ENCODE data around the gene KCNK7.
"Not testable (repeated sequence)": the region's sequence is repeated elsewhere in the genome, so short reads cannot be mapped to it uniquely, and the experiment has no call there.

Gene KCNK7

DNA sequence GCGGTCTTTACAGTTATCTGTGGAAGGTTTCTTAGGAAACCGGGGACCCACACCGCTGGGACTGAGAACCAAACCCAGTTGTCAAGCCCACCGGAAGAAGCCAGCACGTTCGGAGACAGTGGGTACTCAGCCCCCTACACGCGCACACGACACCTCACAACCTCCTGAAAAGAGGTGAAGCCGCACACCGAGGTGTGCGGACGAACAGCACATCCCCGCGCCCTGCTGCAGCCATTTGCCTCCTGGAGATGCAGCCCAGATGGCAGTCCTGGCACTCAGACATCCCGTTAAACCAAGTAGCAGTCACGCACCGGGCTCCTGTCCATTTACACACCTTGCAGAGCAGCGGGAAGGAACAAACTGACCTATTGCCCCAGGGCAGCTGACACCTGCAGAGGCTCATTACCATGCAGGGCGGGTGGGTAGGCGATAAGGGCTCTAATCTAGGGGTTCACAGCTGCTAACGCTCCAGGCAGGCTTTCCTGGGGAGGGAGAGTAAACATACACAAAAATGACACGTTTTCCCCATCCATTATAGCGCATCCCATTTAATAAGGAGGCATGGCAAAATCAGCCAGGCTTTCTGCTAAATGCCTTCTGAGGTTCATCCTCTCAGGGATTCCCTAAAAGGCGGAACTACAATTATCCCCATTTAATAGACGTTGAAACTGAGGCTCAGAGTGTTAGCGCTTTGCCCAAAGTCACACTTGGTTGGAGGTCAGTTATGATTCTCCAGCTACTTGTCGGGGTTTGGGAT is 20.6 kb downstream of the KCNK7 start:
- peaks cover 12% of the 10 kb centered on the region for H3K36me3 ChIP-seq (ENCODE audit: insufficient read depth, low read length)
- H3K4me1 ChIP-seq (ENCODE audit: insufficient read depth, low read length), result peaks cover 52% of the 10 kb centered on the region
- no peaks in the 10 kb centered on the region for H3K27me3 ChIP-seq (ENCODE audit: insufficient read depth, low read length)
- H3K9me3 ChIP-seq (ENCODE audit: low read length), result no peaks in the 10 kb centered on the region
- H3K4me3 ChIP-seq (ENCODE audit: low read length), result no peak overlapping the region
- no peak overlapping the region for H2AFZ ChIP-seq (ENCODE audit: low read depth, low read length)

DNA sequence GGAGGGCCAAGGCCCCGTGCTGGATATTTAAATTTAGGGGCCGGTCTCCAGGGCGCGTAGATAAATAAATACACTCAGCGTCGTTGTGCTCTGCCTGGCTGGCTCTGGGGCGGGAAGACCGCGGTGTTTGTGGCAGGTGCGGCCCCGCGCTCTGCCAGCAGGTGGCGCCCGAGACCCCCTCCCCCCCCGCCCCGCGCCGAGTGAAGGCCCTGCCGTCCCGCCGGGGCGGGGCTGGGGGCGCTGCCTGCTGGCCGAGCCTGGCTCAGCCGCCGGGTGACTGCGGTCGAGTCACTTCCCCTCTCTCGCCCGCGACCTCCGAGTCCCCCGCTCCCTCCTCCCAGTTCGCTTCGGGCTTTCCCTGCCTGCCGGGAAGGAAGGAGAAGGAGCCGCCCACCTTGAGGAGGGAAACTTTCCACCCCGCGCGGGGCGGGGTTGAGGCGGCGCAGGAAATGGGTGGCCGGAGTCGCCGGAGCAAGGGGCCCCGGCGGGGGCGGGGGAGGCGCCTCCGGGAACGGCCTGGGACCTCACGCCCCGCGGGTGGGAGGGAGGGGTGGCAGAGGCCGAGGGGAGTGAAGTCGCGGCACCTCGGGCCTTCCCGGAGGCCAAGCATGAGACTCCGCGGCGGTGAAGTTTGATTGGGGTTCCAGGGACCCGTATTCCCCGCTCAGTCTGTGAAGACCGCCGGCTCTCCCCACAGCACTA is 21.3 kb downstream of the KCNK7 start:
- H3K36me3 ChIP-seq (ENCODE audit: insufficient read depth, low read length), result peaks cover 12% of the 10 kb centered on the region
- no peak overlapping the region for H2AFZ ChIP-seq (ENCODE audit: low read depth, low read length)
- no peaks in the 10 kb centered on the region for H3K27me3 ChIP-seq (ENCODE audit: insufficient read depth, low read length)
- peak overlapping the region; percentile 73 for H3K4me3 ChIP-seq (ENCODE audit: low read length)
- no peaks in the 10 kb centered on the region for H3K9me3 ChIP-seq (ENCODE audit: low read length)
- peaks cover 56% of the 10 kb centered on the region for H3K4me1 ChIP-seq (ENCODE audit: insufficient read depth, low read length)

DNA sequence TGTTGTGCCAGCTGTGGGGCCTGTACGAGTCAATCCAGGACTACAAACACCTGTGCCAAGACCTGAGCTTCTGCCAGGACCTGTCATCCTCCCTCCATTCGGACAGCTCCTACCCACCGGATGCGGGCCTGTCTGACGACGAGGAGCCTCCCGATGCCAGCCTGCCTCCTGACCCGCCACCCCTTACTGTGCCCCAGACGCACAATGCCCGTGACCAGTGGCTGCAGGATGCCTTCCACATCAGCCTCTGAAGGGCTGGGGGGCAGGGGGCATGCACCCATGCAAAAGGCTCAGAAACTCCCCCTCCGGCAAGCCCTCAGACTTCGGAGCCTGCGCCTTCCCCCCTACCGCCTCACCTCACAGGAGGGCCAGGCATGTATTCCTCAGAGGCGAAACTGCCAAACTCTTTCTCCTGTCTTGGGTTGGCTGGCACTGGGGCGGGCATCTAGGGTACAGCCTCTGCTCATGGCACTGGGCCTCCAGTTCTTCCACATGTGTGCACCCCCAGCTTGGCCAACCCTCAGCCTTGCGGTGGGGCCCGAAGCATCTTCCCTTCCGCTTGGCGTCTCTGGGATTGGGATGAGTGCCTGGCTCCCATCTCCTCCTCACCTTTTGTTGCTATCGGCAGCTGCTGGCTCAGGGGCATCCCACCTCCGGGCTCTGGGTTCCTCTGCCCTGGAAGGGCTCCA is 22.1 kb downstream of the KCNK7 start:
- H3K9me3 ChIP-seq (ENCODE audit: low read length), result no peaks in the 10 kb centered on the region
- H2AFZ ChIP-seq (ENCODE audit: low read depth, low read length), result no peak overlapping the region
- H3K4me1 ChIP-seq (ENCODE audit: insufficient read depth, low read length), result peaks cover 60% of the 10 kb centered on the region
- H3K36me3 ChIP-seq (ENCODE audit: insufficient read depth, low read length), result peaks cover 12% of the 10 kb centered on the region
- H3K4me3 ChIP-seq (ENCODE audit: low read length), result peak overlapping the region; percentile 73
- H3K27me3 ChIP-seq (ENCODE audit: insufficient read depth, low read length), result no peaks in the 10 kb centered on the region

DNA sequence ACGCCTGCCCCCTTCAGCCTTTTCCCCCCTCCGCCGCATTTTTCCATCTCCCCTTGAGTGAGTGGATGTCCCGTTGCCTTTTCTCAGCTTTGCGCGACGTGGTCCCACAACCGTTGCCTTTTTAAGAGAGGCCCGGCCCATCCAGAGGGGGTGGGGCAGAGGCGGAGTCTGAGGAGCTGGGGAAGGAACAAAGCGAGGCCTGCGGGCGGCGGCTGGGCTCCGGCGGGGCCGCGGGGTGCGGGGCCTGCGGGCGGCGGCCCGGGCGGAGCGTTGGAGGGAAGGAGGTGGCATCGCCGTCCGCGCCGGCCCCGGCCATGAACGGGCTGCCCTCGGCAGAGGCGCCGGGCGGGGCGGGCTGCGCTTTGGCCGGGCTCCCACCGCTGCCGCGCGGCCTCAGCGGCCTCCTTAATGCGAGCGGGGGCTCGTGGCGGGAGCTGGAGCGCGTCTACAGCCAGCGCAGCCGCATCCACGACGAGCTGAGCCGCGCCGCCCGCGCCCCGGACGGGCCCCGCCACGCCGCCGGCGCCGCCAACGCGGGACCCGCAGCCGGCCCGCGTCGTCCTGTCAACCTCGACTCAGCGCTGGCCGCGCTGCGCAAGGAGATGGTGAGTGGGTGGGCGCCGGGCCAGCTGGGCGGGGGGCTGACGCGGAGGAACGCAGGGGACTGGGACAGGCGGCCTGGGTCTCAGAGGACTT is 23.1 kb downstream of the KCNK7 start, which contains the start of gene FAM89B:
Gene FAM89B (plus strand): TSS at position 183 of the 696 bp plus-strand sequence. CDS start 132 bp downstream, at position 315.
- H3K4me1 ChIP-seq (ENCODE audit: insufficient read depth, low read length), result peaks cover 51% of the 10 kb centered on the region
- H3K4me3 ChIP-seq (ENCODE audit: low read length), result peak within 1 kb of the TSS; percentile 73
- no peaks in the 10 kb centered on the region for H3K9me3 ChIP-seq (ENCODE audit: low read length)
- H3K36me3 ChIP-seq (ENCODE audit: insufficient read depth, low read length), result peaks cover 13% of the 10 kb centered on the region
- H3K27me3 ChIP-seq (ENCODE audit: insufficient read depth, low read length), result no peaks in the 10 kb centered on the region
- no peak within 1 kb of the TSS for H2AFZ ChIP-seq (ENCODE audit: low read depth, low read length)

DNA sequence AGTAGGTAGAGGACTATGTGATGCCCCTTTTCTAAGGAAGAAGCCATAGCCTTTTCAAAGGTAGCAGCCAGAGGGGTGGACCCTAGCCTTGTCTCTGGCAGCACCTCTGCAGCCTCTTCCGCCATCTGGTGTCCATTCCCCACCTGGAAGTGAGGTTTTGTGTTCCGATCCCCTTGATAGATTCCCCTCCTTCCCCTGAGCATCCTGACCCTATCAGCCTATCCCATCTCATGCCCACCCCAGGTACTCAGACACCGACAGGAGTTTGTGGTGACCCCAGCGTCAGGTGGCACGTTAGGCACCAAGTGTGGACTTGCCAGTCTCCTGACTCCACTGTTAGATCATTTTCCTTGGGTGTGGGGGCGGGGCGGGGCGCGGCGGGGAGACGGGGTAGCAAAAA is 23.7 kb downstream of the KCNK7 start:
- no peaks in the 10 kb centered on the region for H3K9me3 ChIP-seq (ENCODE audit: low read length)
- H3K36me3 ChIP-seq (ENCODE audit: insufficient read depth, low read length), result peaks cover 13% of the 10 kb centered on the region
- H3K4me1 ChIP-seq (ENCODE audit: insufficient read depth, low read length), result peaks cover 47% of the 10 kb centered on the region
- H2AFZ ChIP-seq (ENCODE audit: low read depth, low read length), result no peak overlapping the region
- no peaks in the 10 kb centered on the region for H3K27me3 ChIP-seq (ENCODE audit: insufficient read depth, low read length)
- H3K4me3 ChIP-seq (ENCODE audit: low read length), result peak overlapping the region; percentile 73

DNA sequence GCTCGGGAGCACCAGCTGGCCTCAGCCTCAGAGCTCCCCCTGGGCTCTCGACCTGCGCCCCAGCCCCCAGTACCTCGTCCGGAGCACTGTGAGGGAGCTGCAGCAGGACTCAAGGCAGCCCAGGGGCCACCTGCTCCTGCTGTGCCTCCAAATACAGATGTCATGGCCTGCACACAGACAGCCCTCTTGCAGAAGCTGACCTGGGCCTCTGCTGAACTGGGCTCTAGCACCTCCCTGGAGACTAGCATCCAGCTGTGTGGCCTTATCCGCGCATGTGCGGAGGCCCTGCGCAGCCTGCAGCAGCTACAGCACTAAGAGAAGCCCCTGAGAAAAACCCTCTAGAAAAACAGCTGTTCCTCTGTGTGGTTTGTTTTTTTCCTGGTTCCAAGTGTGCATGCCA is 24.2 kb downstream of the KCNK7 start:
- Histone ChIP-seq H3K36me3 (ENCODE audit: insufficient read depth, low read length) (peaks cover 13% of the 10 kb centered on the region), H3K4me1 (ENCODE audit: insufficient read depth, low read length) (peaks cover 44% of the 10 kb centered on the region), H3K4me3 (ENCODE audit: low read length) (peak overlapping the region; percentile 73), H3K27me3 (ENCODE audit: insufficient read depth, low read length) (no peaks in the 10 kb centered on the region), H2AFZ (ENCODE audit: low read depth, low read length) (no peak overlapping the region), H3K9me3 (ENCODE audit: low read length) (no peaks in the 10 kb centered on the region)

DNA sequence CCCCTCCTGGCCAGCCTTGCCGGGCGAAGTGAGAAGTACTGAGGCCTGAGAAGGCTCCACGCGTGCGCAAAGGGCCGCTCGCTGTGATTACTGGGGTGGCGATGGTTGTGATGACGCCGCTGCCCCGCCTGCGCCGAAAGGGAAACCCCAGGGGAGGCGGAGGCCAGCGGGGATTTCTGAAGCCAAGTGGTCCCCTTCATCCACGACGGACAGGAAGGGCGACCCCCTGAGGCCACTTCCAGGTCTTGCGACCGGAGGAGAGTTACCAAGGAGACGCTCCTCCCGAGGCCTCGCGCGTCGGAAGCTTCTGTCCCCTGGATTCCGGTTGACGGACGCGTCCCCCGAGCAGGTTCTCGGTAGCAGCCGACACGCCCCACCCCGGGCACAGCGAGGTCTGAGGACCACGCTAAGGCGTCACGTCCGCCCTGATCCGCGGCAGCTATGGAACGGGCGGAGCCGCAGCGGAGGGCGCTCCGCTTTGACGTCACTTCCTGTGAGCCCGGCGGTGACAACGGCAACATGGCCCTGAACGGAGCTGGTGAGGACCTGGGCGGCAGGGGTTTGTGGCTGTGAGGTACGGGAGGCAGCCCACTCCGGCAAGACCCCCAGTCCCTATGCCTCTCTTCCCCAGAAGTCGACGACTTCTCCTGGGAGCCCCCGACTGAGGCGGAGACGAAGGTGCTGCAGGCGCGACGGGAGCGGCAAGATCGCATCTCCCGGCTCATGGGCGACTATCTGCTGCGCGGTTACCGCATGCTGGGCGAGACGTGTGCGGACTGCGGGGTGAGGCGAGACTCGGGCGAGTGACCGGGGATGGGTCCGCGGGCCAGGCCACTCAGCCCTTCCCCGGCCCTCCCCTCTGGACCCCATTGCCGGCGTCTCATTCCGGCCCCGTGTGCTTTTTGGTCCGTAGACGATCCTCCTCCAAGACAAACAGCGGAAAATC is 25.4 kb downstream of the KCNK7 start, which contains the start of gene ZNRD2:
Gene ZNRD2 (plus strand): TSS at position 505 of the 946 bp plus-strand sequence. CDS start 15 bp downstream, at position 520.
- Histone ChIP-seq H3K9me3 (ENCODE audit: low read length) (no peaks in the 10 kb centered on the region), H3K4me1 (ENCODE audit: insufficient read depth, low read length) (peaks cover 44% of the 10 kb centered on the region), H3K36me3 (ENCODE audit: insufficient read depth, low read length) (peaks cover 13% of the 10 kb centered on the region), H3K27me3 (ENCODE audit: insufficient read depth, low read length) (no peaks in the 10 kb centered on the region), H2AFZ (ENCODE audit: low read depth, low read length) (peak within 1 kb of the TSS; percentile 27), H3K4me3 (ENCODE audit: low read length) (peak within 1 kb of the TSS; percentile 73)

DNA sequence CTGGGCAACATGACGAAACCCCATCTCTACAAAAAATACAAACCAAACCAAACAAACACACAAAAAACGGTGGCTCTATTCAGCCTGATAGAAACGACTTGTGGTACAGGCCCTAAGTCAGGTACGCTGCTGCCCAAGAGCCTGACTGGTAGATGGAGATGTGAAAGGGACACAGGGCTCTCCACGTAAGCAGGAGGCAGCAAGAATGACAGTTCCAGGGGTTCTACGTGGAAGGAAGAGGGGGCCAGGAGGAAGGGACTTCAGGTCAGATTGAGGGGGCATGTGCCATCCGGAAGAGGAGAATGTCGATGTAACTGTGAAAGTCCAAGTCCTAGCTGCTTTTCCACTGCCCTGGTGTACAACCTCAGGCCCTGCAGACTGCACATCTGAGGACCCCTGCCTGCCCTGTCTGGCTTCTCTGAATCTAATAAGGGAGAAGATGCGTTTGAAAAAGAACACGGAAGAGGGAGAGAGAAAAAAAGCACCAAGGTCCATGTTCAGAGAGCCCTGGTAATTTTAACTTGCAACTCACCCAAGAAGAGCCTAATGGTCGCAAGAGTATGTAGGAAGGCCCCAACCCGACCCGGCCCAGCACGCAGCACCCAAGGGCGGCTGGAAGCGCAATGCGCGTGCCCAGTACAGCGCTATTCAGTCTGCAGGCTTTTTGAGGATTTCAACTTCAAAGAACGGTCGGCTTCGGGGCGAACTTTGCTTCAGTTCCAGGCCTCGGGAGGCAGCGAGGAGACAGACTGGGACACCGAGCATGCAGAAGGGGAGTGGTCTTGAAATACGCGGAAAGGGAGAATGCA is 26.2 kb downstream of the KCNK7 start:
- Histone ChIP-seq H3K36me3 (ENCODE audit: insufficient read depth, low read length) (peaks cover 6% of the 10 kb centered on the region), H3K4me3 (ENCODE audit: low read length) (peak overlapping the region; percentile 73), H3K9me3 (ENCODE audit: low read length) (no peaks in the 10 kb centered on the region), H2AFZ (ENCODE audit: low read depth, low read length) (peak overlapping the region; percentile 27), H3K4me1 (ENCODE audit: insufficient read depth, low read length) (peaks cover 41% of the 10 kb centered on the region), H3K27me3 (ENCODE audit: insufficient read depth, low read length) (no peaks in the 10 kb centered on the region)

DNA sequence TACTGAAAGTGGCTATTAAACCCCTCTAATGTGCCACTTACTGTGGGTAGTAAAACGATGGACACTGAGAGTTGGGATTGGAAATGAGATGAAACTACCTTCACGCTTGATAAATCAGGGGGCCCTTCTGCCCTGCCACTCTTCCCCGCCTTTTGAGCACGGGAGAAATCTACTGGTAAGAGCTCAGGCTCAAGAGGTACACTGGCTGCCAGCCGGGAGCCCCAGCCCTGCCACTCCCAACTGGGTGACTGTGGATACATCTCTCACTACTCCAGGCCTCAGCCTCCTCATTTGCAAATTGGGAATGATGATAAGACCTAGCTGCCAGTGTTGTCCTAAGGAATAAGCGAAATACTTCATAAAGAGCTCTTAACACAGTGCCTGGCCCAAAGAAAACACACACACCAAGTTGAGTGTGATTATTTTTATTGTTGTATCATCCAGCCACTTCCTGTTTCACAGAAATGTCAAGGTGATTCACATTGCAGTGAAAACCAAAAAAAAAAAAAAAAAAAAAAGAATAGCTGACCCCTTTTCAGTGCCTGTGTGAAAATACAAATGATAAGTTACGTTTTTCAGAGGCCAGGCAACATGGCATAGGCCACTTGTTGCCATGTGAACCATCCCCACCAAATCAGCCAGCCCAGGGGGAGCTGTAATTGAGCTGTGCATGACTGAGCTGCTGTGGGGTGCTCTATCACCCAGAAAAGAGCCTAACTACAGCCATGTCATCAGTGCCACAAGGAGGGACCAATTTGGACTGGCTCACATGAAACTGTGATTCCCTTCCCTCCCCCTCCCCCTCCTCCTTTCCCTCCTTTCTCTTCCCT is 29.8 kb downstream of the KCNK7 start:
- Histone ChIP-seq H3K36me3 (ENCODE audit: insufficient read depth, low read length) (peaks cover 2% of the 10 kb centered on the region), H2AFZ (ENCODE audit: low read depth, low read length) (no peak overlapping the region), H3K9me3 (ENCODE audit: low read length) (no peaks in the 10 kb centered on the region), H3K27me3 (ENCODE audit: insufficient read depth, low read length) (no peaks in the 10 kb centered on the region), H3K4me1 (ENCODE audit: insufficient read depth, low read length) (peaks cover 23% of the 10 kb centered on the region), H3K4me3 (ENCODE audit: low read length) (no peak overlapping the region)

DNA sequence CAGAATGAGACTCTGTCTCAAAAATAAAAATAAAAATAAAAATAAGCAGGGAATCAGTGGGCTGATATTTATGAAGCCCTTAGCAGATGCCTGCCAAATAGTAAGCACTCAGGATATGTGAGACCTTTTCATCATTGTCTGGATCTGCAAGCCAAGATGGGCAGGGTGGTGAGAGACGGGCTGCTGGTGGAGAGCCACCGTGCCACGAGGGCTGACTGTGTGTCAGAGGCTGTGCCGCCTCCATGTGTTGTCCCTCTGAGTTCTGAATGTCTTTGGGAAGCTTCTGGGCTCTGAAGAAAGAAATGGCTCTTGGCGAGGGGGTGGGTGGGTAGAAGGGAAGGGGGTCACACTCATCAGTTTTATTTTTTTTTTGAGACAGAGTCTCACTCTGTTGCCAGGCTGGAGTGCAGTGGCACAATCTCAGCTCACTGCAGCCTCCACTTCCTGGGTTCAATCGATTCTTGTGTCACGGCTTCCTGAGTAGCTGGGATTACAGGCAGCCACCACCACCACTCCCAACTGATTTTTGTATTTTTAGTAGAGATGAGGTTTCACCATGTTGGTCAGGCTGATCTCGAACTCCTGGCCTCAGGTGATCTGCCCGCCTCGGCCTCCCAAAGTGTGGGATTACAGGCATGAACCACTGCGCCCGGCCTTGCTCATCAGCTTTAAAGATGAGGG is 30.6 kb downstream of the KCNK7 start:
- not testable (repeated sequence) for H3K9me3 ChIP-seq (ENCODE audit: low read length); H3K4me3 ChIP-seq (ENCODE audit: low read length); H3K36me3 ChIP-seq (ENCODE audit: insufficient read depth, low read length); H3K27me3 ChIP-seq (ENCODE audit: insufficient read depth, low read length); H2AFZ ChIP-seq (ENCODE audit: low read depth, low read length)
- H3K4me1 ChIP-seq (ENCODE audit: insufficient read depth, low read length), result peaks cover 26% of the 10 kb centered on the region

Measured in neuron (in vitro differentiated cells).